GM19397 (cell line): Measurements from ENCODE around the gene MMRN1.

Experiments used
- ATAC-seq: cut with Tn5 transposase; IDR thresholded peaks from one replicate; pipeline ENCODE4 v1.9.1; 2021; ENCODE audit warnings: mild to moderate bottlenecking, moderate library complexity; ENCODE audit not compliant: unreplicated experiment

The MMRN1 gene, protein sequence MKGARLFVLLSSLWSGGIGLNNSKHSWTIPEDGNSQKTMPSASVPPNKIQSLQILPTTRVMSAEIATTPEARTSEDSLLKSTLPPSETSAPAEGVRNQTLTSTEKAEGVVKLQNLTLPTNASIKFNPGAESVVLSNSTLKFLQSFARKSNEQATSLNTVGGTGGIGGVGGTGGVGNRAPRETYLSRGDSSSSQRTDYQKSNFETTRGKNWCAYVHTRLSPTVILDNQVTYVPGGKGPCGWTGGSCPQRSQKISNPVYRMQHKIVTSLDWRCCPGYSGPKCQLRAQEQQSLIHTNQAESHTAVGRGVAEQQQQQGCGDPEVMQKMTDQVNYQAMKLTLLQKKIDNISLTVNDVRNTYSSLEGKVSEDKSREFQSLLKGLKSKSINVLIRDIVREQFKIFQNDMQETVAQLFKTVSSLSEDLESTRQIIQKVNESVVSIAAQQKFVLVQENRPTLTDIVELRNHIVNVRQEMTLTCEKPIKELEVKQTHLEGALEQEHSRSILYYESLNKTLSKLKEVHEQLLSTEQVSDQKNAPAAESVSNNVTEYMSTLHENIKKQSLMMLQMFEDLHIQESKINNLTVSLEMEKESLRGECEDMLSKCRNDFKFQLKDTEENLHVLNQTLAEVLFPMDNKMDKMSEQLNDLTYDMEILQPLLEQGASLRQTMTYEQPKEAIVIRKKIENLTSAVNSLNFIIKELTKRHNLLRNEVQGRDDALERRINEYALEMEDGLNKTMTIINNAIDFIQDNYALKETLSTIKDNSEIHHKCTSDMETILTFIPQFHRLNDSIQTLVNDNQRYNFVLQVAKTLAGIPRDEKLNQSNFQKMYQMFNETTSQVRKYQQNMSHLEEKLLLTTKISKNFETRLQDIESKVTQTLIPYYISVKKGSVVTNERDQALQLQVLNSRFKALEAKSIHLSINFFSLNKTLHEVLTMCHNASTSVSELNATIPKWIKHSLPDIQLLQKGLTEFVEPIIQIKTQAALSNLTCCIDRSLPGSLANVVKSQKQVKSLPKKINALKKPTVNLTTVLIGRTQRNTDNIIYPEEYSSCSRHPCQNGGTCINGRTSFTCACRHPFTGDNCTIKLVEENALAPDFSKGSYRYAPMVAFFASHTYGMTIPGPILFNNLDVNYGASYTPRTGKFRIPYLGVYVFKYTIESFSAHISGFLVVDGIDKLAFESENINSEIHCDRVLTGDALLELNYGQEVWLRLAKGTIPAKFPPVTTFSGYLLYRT

GRCh38 chr4:89894649-89895550 is at the start of gene MMRN1:
Gene MMRN1, plus strand, starts transcription at chr4:89894854. Its CDS starts 118 bp downstream, at chr4:89894972.
- ATAC-seq, result peak; percentile 65

GRCh38 chr4:89847571-89848325 is 46.9 kb upstream of the MMRN1 start:
- no peak for ATAC-seq

- no peak for ATAC-seq
Measured at GRCh38 chr4:89855236-89855635, 39.4 kb upstream of the MMRN1 start.

- ATAC-seq, result no peak
Measured at GRCh38 chr4:89860971-89861370, 33.7 kb upstream of the MMRN1 start.

DNA sequence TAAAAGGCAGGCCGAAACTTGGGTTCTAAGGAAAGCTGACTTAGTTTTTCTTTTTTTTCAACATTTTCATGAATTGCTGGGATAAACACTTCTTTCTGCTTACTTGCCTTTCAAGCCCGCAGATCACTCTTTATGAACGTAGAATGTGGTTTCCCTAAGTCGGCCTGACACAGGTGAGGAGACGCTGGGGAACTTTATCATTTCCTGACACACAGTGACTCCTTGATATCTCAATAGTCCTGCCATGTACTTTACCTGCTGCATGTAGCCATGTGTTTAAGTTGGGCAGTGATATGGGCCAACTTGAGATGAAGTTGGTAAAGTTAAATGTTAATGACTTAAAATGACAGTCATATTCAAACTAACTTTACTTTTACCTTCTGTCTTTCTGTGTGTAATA is 31.1 kb upstream of the MMRN1 start:
- ATAC-seq, result no peak

DNA sequence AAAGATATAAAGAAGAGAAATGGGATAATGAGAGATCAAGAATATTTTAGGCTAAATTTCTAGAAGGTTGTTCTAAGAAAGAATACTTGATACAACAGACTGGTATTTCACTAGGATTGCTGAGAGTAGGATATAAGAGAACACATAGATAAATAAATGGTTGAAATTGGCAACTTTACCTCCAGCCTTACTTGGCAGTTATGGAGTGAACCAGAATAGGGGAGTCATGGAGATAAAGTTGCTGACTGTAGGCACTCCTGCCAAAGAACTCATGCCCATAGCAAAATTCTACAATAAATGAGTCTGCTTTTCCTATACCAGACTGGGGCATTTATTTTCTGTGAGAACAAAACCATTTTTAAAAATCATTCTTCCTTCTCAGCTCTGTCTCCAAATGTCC is 26.4 kb upstream of the MMRN1 start:
- ATAC-seq, result no peak

DNA sequence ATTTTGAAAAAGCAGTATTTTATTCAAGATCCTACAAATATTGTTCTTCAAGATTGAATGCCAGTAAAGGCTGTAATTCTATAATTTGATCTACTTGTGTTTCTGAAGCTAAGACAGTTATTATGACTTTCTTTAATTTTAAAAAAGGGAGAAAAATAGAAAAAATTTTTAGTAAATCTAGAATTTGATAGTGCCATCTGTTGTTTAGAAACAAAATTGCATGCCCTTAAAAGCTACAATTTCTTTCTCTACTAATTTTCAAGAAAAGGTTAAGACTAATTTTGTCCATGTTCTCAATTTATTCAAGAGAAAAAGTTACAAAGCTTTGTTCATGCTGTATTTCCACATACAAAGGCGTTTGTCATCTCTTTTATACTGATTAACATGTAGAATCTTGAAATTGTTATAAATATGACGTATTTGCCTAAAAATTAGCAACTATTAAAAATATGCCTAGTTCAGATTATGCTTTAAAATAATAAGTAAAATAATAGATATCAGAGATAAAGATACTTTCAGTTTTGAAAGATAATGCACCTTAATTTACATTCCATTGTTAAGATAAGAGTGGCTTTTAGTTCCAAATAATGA is 25.6 kb upstream of the MMRN1 start:
- ATAC-seq, result no peak

DNA sequence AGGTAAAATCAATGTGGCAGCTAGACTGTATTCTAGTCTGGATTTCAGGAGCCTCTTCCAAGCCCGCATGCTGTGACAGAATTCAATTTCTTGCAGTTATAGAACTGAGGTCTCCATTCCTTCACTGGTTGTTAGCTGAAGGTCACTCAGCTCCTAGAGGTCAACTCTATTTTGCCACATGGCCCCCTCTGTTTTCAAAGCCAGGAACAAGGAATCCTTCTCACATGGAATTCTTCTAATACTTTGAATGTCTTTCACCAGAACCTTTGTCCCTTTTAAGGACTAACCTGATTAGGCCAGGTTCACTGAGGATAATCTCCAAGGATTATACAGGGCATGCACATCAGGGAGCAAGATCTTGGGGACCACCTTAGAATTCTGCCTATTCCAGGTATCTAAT is 23.4 kb upstream of the MMRN1 start:
- no peak for ATAC-seq

DNA sequence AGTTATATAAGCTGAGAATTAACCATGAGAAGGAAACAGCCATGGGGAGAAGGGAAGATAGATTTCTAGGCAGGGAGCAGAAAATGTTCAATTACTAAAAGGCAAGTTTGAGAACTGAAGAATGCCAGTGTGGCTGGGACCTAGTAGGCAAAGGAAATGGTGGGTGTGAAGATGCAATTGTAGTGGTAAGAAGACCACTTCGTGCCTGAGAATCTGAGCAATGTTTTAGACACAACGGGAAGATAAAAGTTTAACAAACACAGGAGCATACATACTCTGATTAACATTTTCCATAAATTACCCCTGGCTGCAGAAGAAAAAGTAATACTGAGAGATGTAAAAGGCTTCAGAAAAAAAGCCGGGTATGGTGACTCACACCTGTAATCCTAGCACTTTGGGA is 18.1 kb upstream of the MMRN1 start:
- ATAC-seq, result no peak

DNA sequence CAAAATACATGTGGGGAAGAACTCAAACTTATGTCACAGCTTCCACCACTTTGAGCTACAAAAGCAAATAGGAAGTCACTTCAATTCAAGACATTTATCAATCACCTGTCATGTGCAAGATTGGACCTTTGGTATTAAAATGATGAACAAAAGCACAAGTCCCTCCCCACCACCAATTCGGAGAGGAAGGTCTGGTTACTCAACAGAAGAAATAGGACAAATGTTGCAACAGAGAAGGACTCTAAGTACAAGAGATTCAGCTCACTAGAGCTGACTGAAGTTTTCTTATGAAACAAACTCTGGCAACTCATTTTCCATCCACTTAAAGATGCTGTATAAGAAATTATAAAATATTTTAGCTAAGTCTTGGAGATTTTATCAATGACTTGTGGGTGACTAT is 16.0 kb upstream of the MMRN1 start:
- no peak for ATAC-seq

DNA sequence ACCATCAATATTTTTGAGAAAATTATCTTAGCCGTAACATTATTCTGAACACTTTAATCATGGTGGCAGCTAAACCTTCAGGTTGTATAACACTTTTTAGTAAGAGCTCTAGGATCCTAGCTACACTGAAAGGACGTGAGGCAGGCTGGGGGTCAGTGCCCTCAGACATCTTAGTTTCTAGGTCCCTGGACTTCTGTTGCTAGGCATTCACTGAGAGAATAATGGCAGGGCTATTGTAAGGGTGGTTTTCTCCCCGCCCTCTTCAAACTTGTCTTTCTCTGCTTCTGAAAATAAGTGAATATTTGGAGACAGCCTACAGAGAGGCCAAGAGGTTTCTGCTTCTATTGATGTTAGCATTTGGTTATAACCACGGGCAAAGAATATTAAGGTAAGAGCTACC is 15.4 kb upstream of the MMRN1 start:
- no peak for ATAC-seq

DNA sequence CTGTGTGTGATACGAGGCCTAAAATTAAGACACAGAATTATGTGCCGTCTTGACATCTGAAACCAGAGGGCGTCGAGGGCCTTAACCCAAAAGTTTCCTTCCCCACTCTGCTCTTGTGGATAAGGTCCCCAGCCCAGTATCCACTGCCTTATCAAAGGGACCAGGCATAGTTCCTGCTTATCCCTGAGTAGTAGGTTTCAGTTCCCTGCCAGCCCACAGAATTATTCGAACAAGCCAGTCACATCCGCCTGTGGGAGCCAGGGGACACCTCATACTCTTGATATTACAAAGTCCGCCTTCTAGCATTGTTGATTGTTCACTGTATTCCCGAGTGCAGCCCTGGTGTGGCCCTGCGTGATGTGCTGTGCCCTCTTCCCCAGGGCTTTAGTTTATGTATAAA is 5.4 kb upstream of the MMRN1 start:
- no peak for ATAC-seq

DNA sequence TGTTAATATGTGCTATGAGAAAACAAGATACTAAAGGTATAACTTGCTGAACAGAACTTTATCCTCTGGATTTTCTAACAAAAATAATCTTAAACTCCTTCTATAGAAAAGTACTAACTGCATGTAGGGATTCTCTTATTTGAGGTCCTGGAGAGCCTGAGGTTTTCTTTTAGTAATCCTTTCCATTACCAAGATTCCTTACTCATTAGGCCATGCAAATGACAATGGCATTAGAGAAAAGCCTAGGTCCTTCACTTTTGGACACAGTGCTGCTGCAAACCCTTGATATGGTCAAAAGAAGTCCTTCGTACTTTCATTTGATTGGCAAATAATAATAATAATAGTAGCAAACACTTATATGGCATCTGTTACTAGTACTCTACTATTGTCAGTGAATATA is 3.2 kb downstream of the MMRN1 start:
- ATAC-seq, result no peak

- ATAC-seq, result peak; percentile 44
Measured at GRCh38 chr4:89898304-89898716, 3.7 kb downstream of the MMRN1 start.

DNA sequence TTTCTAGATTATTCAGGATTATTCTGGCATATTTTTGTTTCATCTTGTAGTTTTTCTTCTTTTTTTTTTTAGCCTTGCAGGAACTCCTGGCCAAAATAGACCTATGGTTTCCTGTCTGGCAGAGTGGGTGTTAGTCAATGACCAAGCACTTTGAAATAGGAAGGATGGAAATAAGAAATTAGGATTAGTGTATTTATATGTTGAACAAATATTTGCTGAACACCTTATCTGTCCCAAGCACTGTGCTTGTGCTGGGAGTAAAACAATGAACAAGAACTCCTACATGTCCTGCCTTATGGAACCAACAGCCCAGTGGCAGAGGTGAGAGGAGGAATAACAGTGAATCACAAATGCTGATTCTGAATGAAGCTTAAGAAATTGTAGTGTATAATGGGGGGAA is 4.5 kb downstream of the MMRN1 start:
- no peak for ATAC-seq

DNA sequence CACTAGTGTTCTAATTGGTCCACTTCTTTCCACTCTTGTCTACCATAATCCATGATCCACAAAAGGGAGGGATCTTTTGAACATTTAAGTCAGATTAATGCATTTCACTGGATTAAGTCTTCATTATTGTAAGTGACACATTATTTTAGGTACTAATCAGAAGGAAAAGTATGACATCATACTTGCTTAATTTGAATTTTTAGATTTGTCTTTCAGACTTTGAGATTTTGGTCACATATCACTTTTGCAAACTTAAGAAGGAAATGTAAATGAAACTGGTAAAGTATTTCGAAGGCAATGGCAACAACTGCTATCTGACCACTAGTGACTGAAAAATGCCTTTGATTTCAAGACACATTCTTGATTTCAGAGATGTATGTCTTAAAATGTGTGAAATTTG is 5.2 kb downstream of the MMRN1 start:
- no peak for ATAC-seq

- peak; percentile 71 for ATAC-seq
Measured at GRCh38 chr4:89901808-89902431, 7.3 kb downstream of the MMRN1 start.

- no peak for ATAC-seq
Measured at GRCh38 chr4:89904524-89904923, 9.9 kb downstream of the MMRN1 start.

DNA sequence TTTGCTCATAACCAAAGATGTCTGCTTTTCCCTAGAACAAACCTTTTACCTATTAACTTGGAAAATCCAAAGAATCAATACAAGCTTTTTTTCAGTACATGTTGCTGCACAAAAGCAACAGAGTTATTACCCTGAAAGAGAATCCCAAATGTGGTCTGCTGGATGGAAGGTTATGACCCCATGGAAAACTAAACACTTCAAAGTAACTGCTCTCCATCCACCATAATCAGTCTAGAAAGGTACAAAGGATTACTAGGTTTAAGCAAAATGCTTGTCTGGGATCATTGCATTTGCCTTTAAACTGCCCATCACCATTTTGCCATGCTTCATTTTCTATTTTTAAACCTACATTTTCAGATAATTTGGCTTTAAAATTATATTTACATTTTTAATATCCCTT is 11.7 kb downstream of the MMRN1 start:
- ATAC-seq, result no peak
